Measurements from ENCODE around the gene HOXA2.

The HOXA2 gene

DNA sequence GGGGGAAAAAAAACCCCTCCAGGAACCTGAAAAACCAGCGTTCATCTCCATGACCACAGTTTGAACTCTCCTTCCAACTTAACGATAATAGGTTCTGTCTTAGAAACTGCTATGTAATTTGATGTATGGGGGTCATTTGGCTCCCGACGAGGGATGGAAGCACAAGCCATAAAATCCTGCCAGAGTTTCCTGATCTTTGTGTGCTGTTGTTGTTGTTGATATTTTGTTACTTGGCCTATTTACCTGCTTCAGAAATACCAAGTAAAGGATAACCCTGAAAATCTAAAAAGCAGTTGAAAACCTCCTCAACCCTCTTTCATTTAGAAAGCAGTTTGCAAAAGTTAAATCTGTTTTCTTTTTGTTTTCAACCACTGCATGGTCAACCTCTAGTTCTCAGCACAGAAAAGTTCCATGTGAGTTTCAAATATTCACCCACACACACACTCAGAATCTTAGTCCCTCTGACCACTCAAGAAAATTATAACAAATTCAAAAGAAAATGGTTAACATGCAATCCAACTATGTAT is 9.3 kb upstream of the HOXA2 start:
- DNase-seq (ENCODE audit: low read depth) = no peak

GRCh38 chr7:27111042-27111750 is 8.7 kb upstream of the HOXA2 start:
- DNase-seq (ENCODE audit: low read depth) = no peak

DNA sequence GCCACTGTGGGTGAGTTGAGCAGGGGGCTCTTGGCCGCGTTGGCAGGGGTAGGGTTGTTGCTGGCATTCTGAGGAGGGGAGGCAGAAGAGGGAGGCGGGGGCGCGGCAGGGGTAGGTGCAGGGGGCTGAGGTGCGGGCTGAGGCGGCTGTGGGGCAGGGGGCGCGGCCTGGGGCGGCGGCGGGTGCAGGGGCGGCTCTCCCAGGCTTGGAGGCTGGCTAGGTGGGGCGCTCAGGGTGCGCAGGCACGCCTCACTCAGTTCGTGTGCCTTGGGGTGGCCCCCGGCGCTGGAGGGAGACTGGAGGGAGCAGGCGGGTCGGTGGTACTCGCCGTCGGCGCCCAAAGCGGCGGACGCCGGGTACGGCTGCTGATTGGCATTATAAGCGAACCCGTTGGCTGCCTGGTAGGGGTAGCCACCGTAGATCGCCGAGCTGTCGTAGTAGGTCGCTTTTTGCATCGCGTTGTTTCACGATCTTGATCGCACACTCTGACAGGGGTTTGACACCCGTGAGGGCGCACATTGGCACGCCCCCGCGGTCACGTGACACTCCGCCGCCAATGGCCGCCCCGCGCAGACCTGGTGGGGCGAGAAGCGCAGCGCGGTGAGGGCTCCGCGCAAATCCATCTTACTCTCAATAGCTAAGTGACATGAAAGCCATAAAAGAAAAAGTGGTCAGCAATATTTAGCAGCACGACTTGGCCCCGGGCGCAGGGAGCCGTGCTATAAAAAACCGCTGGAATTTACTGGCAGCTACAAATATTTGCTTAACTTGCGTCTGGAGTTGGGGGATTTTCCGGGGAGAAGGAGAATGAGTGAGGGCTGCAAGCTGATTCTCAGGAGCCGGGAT is 7.9 kb upstream of the HOXA2 start:
- no peak for DNase-seq (ENCODE audit: low read depth)

DNA sequence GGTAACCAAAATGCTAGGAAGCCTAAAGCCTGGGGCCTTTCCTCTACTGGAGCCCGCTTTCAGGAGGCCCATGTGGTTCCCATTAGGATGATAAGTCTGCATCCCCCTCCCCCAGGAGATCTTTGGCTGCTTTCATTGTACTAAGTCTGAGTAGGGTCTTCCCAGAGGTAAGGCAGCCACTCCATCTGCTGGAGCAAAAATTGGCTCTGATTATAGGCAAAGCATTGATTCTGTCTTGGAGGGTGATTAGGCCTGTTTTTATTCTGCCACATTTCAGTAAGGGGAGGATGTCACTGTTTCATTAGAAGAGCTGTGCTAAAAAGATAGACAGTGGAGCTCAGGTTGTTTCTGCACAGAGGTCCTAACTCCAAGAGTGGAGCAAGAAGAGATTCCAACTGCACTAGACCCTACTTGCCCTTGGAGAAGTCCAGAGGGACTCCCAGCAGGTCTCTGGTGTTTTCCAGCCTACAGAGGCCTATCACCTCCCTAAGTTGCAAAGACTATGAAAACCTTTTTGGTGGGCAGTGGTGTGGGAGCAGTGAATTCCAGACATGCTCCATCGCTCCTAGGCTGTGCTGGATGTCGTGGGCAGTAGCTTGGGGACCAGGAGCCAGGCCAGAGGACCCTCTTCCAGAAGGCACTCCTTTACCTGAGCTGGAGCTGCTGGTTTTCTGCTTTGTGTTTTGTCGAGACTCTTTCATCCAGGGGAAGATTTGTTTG is 7.1 kb upstream of the HOXA2 start:
- DNase-seq (ENCODE audit: low read depth) = no peak

DNA sequence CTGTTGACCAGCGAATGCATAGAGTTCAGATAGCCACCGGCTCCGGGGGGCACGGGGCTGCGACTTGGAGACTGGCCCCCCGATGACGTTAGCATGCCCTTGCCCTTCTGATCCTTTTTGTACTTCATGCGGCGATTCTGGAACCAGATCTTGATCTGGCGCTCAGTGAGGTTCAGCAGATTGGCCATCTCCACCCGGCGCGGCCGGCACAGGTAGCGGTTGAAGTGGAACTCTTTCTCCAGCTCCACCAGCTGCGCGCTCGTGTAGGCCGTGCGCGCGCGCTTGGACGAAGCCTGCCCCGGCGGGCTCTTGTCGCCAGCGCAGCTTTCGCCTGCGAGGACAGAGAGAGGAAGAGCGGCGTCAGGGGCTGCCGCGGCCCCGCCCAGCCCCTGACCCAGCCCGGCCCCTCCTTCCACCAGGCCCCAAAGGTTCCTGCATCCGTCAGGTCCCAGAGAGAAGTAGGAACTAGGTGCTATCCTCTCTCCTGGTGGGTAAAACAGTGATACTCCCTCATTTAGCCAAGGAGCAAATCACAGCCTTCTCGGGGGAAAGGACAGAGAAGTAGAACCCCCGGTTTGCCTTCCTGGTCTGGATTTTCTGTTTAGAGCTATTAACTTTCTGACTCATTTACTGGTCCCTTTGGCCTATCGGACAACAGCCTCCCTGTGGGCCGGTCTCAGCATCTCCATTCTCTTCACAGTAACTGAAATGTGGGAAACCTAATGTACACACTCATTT is 6.1 kb upstream of the HOXA2 start:
- DNase-seq (ENCODE audit: low read depth) = no peak

DNA sequence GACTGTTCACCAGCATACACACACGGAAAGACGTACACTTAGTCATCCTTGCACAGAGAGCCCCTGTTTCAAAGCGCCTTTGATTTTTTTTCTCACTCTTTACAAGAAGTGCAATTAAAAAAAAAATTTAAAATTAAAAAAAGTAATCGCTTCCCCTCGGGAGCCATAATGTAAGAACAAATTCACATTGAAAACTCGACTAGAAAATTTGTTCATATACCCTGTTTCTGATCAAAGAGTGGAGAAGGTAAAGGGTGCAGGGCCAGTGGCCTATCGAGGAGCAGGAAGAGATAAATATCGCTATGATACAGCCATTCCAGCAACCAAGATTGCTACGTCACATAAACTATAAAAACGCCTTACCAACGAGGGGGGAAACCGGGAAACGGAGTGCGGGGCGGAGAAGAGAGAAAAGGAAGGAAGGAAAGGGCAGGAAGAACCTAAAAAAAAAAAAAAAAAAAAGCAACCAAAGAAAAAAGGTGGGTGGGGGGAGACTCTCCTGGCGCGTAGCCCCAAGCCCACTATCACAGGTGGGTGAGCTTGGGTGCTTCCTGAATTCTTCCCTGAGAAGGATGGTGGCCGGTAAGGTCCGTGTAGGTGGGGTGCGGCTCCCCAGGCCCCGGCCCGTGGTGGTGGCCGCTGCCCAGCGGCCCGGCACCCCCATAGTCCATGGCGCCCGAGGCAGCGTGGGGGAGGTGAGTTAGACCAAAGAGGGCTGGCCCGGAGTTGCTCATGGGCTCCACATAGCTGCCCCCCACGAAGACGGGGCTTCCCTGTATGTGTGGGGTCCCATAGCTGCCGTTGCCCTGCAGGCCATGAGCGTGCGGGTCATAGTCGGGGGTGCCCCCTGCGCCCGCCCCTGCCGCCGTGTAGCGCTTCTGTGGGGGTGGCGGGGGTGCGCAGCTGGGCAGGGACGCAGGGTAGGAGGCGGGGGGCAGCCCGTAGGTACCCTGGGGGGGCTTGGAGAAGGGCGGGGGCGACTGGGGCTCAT is 5.2 kb upstream of the HOXA2 start:
- no peak for DNase-seq (ENCODE audit: low read depth)

GRCh38 chr7:27106901-27107240 is 4.4 kb upstream of the HOXA2 start:
- no peak for DNase-seq (ENCODE audit: low read depth)

DNA sequence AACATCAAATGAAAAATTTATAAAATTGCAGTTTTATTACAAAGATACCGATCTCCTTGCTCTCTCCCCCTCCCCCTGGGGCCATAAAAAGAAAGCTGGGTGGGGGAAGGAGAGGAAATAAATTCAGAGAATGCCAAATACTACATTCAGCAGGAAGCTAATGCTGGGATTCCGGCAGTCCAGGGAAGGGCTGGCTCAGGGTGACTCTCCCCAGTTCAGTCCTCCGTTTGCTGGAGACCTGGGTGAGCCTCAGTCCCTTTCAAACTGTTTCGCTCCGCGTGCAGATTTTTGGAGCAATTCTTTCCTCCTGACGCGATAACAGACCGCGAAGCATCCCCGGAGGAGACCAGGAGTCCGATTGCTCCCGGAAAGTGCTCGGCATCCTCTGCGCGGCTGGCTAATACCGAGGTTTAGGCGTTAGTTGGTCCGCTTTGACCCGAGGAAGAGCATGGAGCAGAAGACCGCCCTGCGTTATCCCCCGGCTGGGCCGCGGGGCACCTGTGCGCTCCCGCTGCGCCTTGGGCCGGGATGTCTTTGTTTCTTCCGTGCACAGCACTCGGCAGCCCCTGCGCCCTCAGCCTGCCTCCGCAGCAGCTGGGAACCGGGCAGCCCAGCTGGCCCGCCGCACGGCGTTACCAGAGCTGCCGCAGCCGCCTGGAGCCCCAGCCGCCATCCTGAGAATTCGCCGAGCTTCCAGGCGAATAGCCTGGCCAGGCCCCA is 3.9 kb upstream of the HOXA2 start:
- DNase-seq (ENCODE audit: low read depth) = no peak

DNA sequence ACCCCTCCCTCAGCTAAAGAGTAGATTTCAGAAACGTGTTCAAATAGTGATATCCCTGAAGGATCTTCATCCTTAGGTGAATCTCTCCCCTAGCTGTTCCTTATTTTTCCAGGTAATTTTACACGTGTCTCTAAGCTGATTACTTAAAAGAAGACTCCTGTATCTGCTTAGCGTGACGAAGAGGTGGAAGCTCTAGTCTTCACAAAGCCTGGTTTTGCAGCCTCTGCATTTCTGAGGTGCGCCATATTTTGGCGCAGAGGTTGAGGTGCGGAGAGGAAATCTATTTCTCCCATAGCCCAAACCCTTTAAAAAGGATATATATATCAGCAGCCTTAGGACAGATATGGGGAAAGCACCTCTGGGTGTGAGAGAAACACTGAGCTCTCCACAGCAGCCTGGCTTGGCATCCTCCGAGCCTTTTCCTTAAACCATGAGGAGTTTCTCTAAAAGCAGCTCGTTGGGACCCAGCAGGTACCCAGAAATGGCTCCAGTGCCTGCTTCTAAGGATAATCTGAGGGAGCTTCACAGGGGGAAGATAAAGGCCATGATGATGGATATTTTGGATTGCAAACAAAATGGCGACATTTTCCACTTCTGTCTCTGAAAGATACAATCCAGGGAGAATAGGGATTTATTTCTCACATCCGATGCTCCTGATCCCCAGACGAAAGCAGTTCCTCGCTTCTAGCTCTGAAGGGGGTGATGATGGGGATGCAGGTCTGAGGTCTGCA is 3.0 kb upstream of the HOXA2 start:
- no peak for DNase-seq (ENCODE audit: low read depth)

GRCh38 chr7:27104341-27105058 is 2.0 kb upstream of the HOXA2 start:
- no peak for DNase-seq (ENCODE audit: low read depth)

DNA sequence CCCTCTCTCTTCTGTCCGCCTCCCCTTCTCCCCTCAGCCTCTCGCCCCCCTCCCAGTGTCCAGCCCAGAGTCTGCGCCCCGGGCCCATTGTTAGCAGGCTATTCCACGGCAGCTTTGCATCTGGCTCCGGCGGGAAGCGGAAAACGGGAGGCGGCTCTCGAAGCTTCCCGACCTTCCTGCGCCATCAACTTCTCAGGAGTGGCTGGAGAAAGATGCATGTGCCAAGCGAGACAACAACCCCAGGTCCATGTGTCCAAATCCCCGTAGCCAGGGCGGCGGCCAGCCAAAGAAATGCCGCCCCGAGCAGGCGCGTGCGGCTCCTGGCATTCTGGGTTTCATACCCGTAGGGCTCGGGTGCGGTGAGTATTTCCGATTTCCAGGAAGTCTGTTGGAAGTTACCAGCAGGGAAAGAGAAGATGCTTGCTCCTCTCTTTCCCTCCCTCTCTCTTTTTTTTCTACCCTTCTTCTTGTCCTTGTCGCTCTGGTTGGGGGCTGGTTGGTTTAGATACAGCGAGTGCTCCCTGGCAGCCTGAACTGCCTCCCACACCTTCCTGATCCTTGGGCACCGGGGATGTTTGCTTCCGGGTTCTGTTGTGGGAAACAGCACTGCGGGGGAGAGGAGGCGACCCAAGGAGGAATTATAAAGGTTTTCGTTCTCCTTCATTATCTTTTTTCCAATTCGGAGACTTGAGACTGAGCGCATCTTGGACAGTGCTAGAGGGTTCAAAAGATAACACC is 1.2 kb upstream of the HOXA2 start:
- no peak for DNase-seq (ENCODE audit: low read depth)

DNA sequence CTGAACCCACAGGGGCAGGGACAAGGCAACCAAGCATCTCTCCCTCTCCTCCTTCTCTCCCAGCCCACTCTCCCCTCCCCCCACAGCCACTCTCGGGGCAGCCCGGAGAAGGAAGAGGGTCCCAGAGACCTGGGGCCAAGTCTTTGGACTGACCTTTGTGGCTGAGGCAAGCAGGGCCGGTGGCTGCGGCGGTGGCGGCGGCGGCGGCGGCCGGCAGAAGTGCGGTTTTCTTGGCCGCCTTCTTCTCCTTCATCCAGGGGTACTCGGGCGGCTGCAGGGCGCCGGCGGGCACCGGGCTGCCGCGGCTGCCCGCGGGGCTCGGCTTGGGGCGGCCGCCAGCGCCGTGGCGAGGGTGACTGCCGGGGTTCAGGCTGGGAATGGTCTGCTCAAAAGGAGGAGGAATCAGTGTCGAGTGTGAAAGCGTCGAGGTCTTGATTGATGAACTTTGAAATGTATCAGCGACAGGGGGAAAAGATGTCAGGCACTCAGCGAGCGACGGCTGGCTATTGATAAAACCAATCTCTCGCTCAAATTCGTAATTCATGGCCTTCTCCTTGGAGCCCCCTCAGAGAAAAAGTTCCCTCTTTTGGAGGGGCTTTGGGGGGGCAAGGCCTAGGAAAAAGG is 414 bp downstream of the HOXA2 start:
- DNase-seq (ENCODE audit: low read depth) = no peak

GRCh38 chr7:27101171-27101956 is 1.1 kb downstream of the HOXA2 start:
- DNase-seq (ENCODE audit: low read depth) = no peak

DNA sequence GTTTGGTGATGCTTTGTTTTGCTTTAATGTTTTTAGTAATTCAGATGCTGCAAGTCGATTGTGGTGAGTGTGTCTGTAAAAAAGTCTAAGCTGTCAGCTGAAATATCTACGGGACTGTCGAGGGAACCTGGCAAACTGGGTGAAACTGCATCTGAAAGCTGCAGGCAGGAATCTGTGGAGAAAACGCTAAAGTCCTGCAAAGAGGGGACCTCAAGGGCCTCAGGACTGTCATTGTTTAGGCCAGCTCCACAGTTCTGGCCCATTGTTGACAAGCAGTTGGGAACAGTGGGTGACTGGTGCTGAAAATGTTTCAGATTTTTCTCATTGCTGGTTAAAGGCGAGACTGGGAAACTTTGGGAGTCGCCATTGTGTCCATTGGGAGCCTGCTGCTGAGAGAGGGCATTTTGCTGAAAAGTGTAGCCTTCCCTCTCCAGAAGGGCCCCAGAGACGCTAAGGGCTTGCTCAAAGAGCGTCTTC is 1.8 kb downstream of the HOXA2 start:
- no peak for DNase-seq (ENCODE audit: low read depth)

- DNase-seq (ENCODE audit: low read depth) = no peak
Observed at GRCh38 chr7:27099453-27100370, 2.8 kb downstream of the HOXA2 start.
